Measurements from ENCODE around the gene KANTR. TPM values are rescaled to one million over a fixed set of nuclear protein-coding genes. Genes with fewer than 3 reads are reported as not detected.

KANTR gene
- total and polyA plus RNA-seq, 9 of the 15 experiments (the other 6 are each of a cell fraction or from before 2014, with no cell fraction given), result 1.0 to 5.7 (median 3.4) TPM

GRCh38 chrX:53160297-53160983, 66.5 kb downstream of the KANTR start (continued):
- TF ChIP-seq DEAF1 (CRISPR knock-in tag; IDR thresholded peaks at IDR 0.05) (no peak), ZNF77 (CRISPR knock-in tag; IDR thresholded peaks at IDR 0.05) (no peak), ZNF224 (CRISPR knock-in tag; IDR thresholded peaks at IDR 0.05) (no peak), BMI1 (IDR thresholded peaks at IDR 0.05; ENCODE audit: low read length) (no peak), NR2C1 (IDR thresholded peaks at IDR 0.05) (no peak), NR2C1 (tag; IDR thresholded peaks at IDR 0.05) (no peak), ZNF436 (CRISPR knock-in tag; IDR thresholded peaks at IDR 0.05) (no peak), NR0B1 (IDR thresholded peaks at IDR 0.05; ENCODE audit: partially characterized antibody) (no peak)

- Histone ChIP-seq H3K79me2 (ENCODE audit: control insufficient read depth, insufficient read depth, low read length) (no peaks in the 10 kb centered on the region), H3K9me3 (replicated peaks; ENCODE audit: control insufficient read depth, insufficient read depth, low read depth, low read length) (no peaks in the 10 kb centered on the region), H3K9ac (ENCODE audit: insufficient read depth in 1 of 2, low read depth in 2 of 2, low read length in 2 of 2) (no peak overlapping the region), H2AFZ (ENCODE audit: low read depth, low read length) (no peak overlapping the region), H3K27me3 (ENCODE audit: control insufficient read depth in 2 of 2, insufficient read depth in 2 of 2, low read length in 2 of 2) (no peaks in the 10 kb centered on the region; a peak in 1 of 5 replicates), H3K4me3 (no peak overlapping the region), H4K20me1 (replicated peaks; ENCODE audit: control insufficient read depth, insufficient read depth, low read length) (no peaks in the 10 kb centered on the region), H3K27ac (ENCODE audit: extremely low read depth, low read depth, low read length) (no peak overlapping the region), H3K9me1 (ENCODE audit: control insufficient read depth, insufficient read depth, low read length) (no peaks in the 10 kb centered on the region), H3K4me2 (ENCODE audit: insufficient read depth, low read length) (no peak overlapping the region), H3K36me3 (ENCODE audit: control insufficient read depth, insufficient read depth, low read length) (no peaks in the 10 kb centered on the region), H3K4me1 (replicated peaks in 1 of 2; ENCODE audit: control insufficient read depth in 2 of 2, insufficient read depth in 2 of 2, low read length in 2 of 2) (no peaks in the 10 kb centered on the region)
- ChIA-PET POLR2A (no interaction called here), CTCF (ENCODE audit: low intra/inter-chr PET ratio) (interaction anchor here (0.6 kb wide), 1 partner anchor 146 kb away, joined by 3 read pairs; no protein-coding TSS in a partner anchor)
- in situ Hi-C loops (cut with MboI), result no loop called here
- intact Hi-C loops (cut with micrococcal nuclease), result no loop called here
- 39% methylated on average over 7 of the region's 7 CpGs for WGBS (ENCODE audit: insufficient coverage, low coverage, missing lambda C conversion rate)
- FAIRE-seq, result no peak
- ATAC-seq, result no peak
- DNase-seq (ENCODE audit: extremely low read depth in 1 of 4, low spot score in 3 of 4), result no peak
- BruUV-seq (replicated peaks), result no TSS peak
- TF ChIP-seq HCFC1 (IDR thresholded peaks at IDR 0.05; ENCODE audit: low read depth, low read length) (no peak), ZNF583 (CRISPR knock-in tag; IDR thresholded peaks at IDR 0.05) (no peak), CBX3 (IDR thresholded peaks at IDR 0.05; ENCODE audit: borderline replicate concordance in 1 of 2, low read length in 2 of 2) (no peak), MBD1 (CRISPR knock-in tag; IDR thresholded peaks at IDR 0.05) (no peak), ZNF212 (CRISPR knock-in tag; IDR thresholded peaks at IDR 0.05) (no peak), ZBTB17 (CRISPR knock-in tag; IDR thresholded peaks at IDR 0.05) (no peak), FOXM1 (IDR thresholded peaks at IDR 0.05; ENCODE audit: low read depth) (no peak), FOXM1 (CRISPR knock-in tag; IDR thresholded peaks at IDR 0.05; ENCODE audit: low read depth) (no peak), RBFOX2 (IDR thresholded peaks at IDR 0.05; ENCODE audit: low read depth, low read length) (no peak), SMARCB1 (IDR thresholded peaks at IDR 0.05; ENCODE audit: insufficient read length, low read depth) (no peak), TBL1XR1 (IDR thresholded peaks at IDR 0.05; ENCODE audit: low read length in 2 of 2) (no peak), NFYB (IDR thresholded peaks at IDR 0.05; ENCODE audit: extremely low read depth, insufficient read length) (no peak)
Measured at GRCh38 chrX:53163436-53163835, 69.5 kb downstream of the KANTR start.

All from K562 (cell line).